ENCODE data around the gene C1S.

DNA sequence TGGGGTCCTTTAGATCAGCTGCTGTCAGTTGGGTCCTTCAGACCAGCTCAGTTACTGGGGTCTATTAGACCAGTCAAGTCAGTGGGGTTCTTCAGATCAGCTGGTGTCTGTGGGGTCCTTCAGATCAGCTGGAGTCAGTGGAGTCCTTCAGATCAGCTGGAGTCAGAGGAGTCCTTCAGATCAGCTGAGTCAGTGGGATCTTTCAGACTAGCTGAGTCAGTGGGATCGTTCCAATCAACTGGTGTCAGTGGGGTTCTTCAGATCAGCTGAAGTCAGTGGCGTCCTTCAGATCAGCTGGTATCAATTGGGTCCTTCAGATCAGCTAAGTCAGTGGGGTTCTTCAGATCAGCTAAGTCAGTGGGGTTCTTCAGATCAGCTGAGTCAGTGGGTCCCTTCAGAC lies 27.5 kb upstream of the C1S start:
- TF ChIP-seq, protein P1, sequence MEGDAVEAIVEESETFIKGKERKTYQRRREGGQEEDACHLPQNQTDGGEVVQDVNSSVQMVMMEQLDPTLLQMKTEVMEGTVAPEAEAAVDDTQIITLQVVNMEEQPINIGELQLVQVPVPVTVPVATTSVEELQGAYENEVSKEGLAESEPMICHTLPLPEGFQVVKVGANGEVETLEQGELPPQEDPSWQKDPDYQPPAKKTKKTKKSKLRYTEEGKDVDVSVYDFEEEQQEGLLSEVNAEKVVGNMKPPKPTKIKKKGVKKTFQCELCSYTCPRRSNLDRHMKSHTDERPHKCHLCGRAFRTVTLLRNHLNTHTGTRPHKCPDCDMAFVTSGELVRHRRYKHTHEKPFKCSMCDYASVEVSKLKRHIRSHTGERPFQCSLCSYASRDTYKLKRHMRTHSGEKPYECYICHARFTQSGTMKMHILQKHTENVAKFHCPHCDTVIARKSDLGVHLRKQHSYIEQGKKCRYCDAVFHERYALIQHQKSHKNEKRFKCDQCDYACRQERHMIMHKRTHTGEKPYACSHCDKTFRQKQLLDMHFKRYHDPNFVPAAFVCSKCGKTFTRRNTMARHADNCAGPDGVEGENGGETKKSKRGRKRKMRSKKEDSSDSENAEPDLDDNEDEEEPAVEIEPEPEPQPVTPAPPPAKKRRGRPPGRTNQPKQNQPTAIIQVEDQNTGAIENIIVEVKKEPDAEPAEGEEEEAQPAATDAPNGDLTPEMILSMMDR (IDR thresholded peaks at IDR 0.05): no peak
- TF ChIP-seq POLR2A (IDR thresholded peaks at IDR 0.05): no peak

All from adrenal gland (tissue), 5 donors.